ENCODE results near the gene ETF1.

ETF1 gene

GRCh38 chr5:138544181-138545134, 1.4 kb upstream of the ETF1 start:
- peak overlapping the region; percentile 100 for H3K27ac Mint-ChIP-seq
- no peaks in the 10 kb centered on the region for H3K9me3 Mint-ChIP-seq
- H3K4me3 Mint-ChIP-seq: peak overlapping the region; percentile 100
- H3K36me3 Mint-ChIP-seq: peaks cover 16% of the 10 kb centered on the region
- H3K4me1 Mint-ChIP-seq: peaks cover 73% of the 10 kb centered on the region
- H3K27me3 Mint-ChIP-seq: no peaks in the 10 kb centered on the region

- H3K27me3 Mint-ChIP-seq: no peaks in the 10 kb centered on the region
- peaks cover 16% of the 10 kb centered on the region for H3K36me3 Mint-ChIP-seq
- no peaks in the 10 kb centered on the region for H3K9me3 Mint-ChIP-seq
- H3K4me1 Mint-ChIP-seq: peaks cover 78% of the 10 kb centered on the region
- peak overlapping the region; percentile 100 for H3K4me3 Mint-ChIP-seq
- peak overlapping the region; percentile 100 for H3K27ac Mint-ChIP-seq
Observed at GRCh38 chr5:138543730-138544104, 681 bp upstream of the ETF1 start.

GRCh38 chr5:138542180-138542955, 668 bp downstream of the ETF1 start:
- peaks cover 16% of the 10 kb centered on the region for H3K36me3 Mint-ChIP-seq
- H3K27ac Mint-ChIP-seq: peak overlapping the region; percentile 100
- peaks cover 72% of the 10 kb centered on the region for H3K4me1 Mint-ChIP-seq
- H3K9me3 Mint-ChIP-seq: no peaks in the 10 kb centered on the region
- H3K27me3 Mint-ChIP-seq: no peaks in the 10 kb centered on the region
- peak overlapping the region; percentile 100 for H3K4me3 Mint-ChIP-seq

GRCh38 chr5:138541511-138542179, 1.4 kb downstream of the ETF1 start:
- Mint-ChIP-seq H3K4me1 (peaks cover 74% of the 10 kb centered on the region), H3K27me3 (no peaks in the 10 kb centered on the region), H3K9me3 (no peaks in the 10 kb centered on the region), H3K27ac (peak overlapping the region; percentile 100), H3K36me3 (peaks cover 16% of the 10 kb centered on the region), H3K4me3 (peak overlapping the region; percentile 100)

- H3K27me3 Mint-ChIP-seq: no peaks in the 10 kb centered on the region
- H3K4me1 Mint-ChIP-seq: peaks cover 69% of the 10 kb centered on the region
- H3K4me3 Mint-ChIP-seq: peak overlapping the region; percentile 100
- no peaks in the 10 kb centered on the region for H3K9me3 Mint-ChIP-seq
- no peak overlapping the region for H3K27ac Mint-ChIP-seq
- H3K36me3 Mint-ChIP-seq: peaks cover 20% of the 10 kb centered on the region
Observed at GRCh38 chr5:138539791-138540190, 3.2 kb downstream of the ETF1 start.

- Mint-ChIP-seq H3K27ac (peak overlapping the region; percentile 4), H3K4me3 (peak overlapping the region; percentile 100), H3K4me1 (peaks cover 69% of the 10 kb centered on the region), H3K27me3 (no peaks in the 10 kb centered on the region), H3K36me3 (peaks cover 21% of the 10 kb centered on the region), H3K9me3 (no peaks in the 10 kb centered on the region)
Observed at GRCh38 chr5:138538943-138539627, 4.0 kb downstream of the ETF1 start.

- Mint-ChIP-seq H3K27me3 (no peaks in the 10 kb centered on the region), H3K27ac (no peak overlapping the region), H3K4me1 (peaks cover 75% of the 10 kb centered on the region), H3K9me3 (no peaks in the 10 kb centered on the region), H3K36me3 (peaks cover 20% of the 10 kb centered on the region), H3K4me3 (peak overlapping the region; percentile 11)
Observed at GRCh38 chr5:138536665-138537315, 6.2 kb downstream of the ETF1 start.

GRCh38 chr5:138536215-138536614, 6.8 kb downstream of the ETF1 start:
- Mint-ChIP-seq H3K9me3 (no peaks in the 10 kb centered on the region), H3K4me3 (peak overlapping the region; percentile 33), H3K27me3 (no peaks in the 10 kb centered on the region), H3K4me1 (peaks cover 74% of the 10 kb centered on the region), H3K36me3 (peaks cover 18% of the 10 kb centered on the region), H3K27ac (peak overlapping the region; percentile 27)

GRCh38 chr5:138533973-138534941, 8.8 kb downstream of the ETF1 start:
- H3K4me3 Mint-ChIP-seq: no peak overlapping the region
- H3K9me3 Mint-ChIP-seq: no peaks in the 10 kb centered on the region
- H3K36me3 Mint-ChIP-seq: peaks cover 16% of the 10 kb centered on the region
- no peaks in the 10 kb centered on the region for H3K27me3 Mint-ChIP-seq
- H3K27ac Mint-ChIP-seq: peak overlapping the region; percentile 32
- H3K4me1 Mint-ChIP-seq: peaks cover 68% of the 10 kb centered on the region

- Mint-ChIP-seq H3K4me1 (peaks cover 56% of the 10 kb centered on the region), H3K27ac (no peak overlapping the region), H3K36me3 (peaks cover 16% of the 10 kb centered on the region), H3K27me3 (no peaks in the 10 kb centered on the region), H3K4me3 (no peak overlapping the region), H3K9me3 (no peaks in the 10 kb centered on the region)
Observed at GRCh38 chr5:138529812-138530211, 13.2 kb downstream of the ETF1 start.

GRCh38 chr5:138528744-138529469, 14.1 kb downstream of the ETF1 start:
- Mint-ChIP-seq H3K27ac (no peak overlapping the region), H3K4me1 (peaks cover 47% of the 10 kb centered on the region), H3K27me3 (no peaks in the 10 kb centered on the region), H3K36me3 (peaks cover 9% of the 10 kb centered on the region), H3K9me3 (no peaks in the 10 kb centered on the region), H3K4me3 (peak overlapping the region; percentile 19)

- H3K27me3 Mint-ChIP-seq: no peaks in the 10 kb centered on the region
- H3K9me3 Mint-ChIP-seq: no peaks in the 10 kb centered on the region
- peaks cover 9% of the 10 kb centered on the region for H3K36me3 Mint-ChIP-seq
- no peak overlapping the region for H3K4me3 Mint-ChIP-seq
- H3K27ac Mint-ChIP-seq: no peak overlapping the region
- peaks cover 46% of the 10 kb centered on the region for H3K4me1 Mint-ChIP-seq
Observed at GRCh38 chr5:138528208-138528607, 14.8 kb downstream of the ETF1 start.

GRCh38 chr5:138527170-138527569, 15.9 kb downstream of the ETF1 start:
- Mint-ChIP-seq H3K36me3 (peaks cover 9% of the 10 kb centered on the region), H3K27ac (no peak overlapping the region), H3K4me1 (peaks cover 51% of the 10 kb centered on the region), H3K9me3 (no peaks in the 10 kb centered on the region), H3K27me3 (no peaks in the 10 kb centered on the region), H3K4me3 (no peak overlapping the region)

Data from activated naive CD4-positive, alpha-beta T cell treated with anti-CD3 and anti-CD28 coated beads, Interleukin-2, amount 50 U/mL, for 24 hours (primary cell).